Measurements from ENCODE around the gene ANKRD60. TPM values are rescaled to one million over a fixed set of nuclear protein-coding genes. Genes with fewer than 3 reads are reported as not detected.

The ANKRD60 gene
- total and polyA plus RNA-seq, 8 donors: not detected

DNA sequence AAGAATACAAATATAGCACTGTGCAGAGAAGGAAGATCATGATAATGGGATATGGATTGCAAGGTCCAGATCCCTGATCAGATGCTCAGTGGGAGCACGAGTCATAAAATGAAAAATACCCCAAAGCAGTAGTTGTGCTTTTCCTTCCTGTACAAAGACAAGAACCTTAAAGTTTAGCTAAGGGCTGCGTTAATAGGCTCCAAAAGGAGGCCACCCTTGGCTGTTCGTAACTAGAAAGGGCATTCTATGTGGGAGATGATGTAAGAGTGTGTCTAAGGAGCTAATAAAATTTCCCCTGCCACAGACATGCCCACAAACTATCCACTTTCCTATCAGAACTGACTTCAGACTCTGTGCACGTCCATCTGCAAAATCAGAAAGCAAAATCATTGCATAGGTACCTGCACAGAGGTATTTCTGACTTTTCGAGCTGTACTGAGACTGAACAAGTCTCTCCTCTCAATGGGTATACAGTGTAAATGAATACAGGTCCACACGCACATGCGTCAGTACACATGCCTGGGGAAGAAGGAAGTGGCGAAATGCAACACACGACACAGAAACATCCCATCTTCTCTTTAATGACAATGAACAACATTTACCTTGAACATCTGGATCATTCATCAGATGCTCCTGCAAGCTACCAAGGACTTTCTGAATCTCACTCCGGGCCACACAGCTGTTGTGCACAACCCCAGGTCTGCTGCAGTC, 16.9 kb upstream of the ANKRD60 start:
- WGBS, 2 donors: 87 to 92% methylated on average over 10 of the region's 10 CpGs
- Histone ChIP-seq H3K9me3 (no peaks in the 10 kb centered on the region), H3K27me3 (no peaks in the 10 kb centered on the region), H3K36me3 (peaks cover 3 to 21% (median 7%) of the 10 kb centered on the region in 3 donors), H3K4me1 (no peaks in the 10 kb centered on the region), H3K27ac (no peak overlapping the region), H3K4me3 (no peak overlapping the region)
- no peak for ATAC-seq
- FAIRE-seq: no peak
- intact Hi-C loops (cut with DNase I): loop anchor here in 1 of 3 donors (10.0 kb wide), 2 partner anchors 199 to 599 kb away; no protein-coding TSS in a partner anchor
- TF ChIP-seq, protein P1, sequence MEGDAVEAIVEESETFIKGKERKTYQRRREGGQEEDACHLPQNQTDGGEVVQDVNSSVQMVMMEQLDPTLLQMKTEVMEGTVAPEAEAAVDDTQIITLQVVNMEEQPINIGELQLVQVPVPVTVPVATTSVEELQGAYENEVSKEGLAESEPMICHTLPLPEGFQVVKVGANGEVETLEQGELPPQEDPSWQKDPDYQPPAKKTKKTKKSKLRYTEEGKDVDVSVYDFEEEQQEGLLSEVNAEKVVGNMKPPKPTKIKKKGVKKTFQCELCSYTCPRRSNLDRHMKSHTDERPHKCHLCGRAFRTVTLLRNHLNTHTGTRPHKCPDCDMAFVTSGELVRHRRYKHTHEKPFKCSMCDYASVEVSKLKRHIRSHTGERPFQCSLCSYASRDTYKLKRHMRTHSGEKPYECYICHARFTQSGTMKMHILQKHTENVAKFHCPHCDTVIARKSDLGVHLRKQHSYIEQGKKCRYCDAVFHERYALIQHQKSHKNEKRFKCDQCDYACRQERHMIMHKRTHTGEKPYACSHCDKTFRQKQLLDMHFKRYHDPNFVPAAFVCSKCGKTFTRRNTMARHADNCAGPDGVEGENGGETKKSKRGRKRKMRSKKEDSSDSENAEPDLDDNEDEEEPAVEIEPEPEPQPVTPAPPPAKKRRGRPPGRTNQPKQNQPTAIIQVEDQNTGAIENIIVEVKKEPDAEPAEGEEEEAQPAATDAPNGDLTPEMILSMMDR (IDR thresholded peaks at IDR 0.05): no peak
- no peak for DNase-seq

DNA sequence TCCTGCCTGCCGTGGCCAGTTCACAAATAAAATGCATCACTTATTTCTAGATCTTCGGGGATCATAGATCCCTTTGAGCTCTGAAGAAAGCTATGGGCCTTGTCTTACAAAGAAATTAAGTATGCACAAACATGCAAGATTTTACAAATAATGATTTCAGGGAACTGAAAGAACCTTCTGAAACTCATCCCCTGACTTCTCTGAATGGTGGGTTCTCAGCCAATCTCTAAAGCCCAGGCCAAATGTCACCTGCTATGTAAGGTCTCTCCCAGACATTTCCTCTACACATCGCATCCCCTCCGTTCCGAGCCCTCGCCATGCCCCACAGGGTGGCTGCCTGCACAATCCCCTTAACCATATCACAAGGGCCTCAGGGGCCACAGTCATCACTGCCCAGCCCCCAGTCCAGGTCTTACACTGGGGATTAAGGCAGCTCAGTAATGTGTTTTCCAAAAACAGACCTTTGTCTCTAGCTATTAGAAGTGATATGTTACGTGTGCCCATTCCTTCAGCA, 16.1 kb upstream of the ANKRD60 start:
- Histone ChIP-seq H3K27me3 (no peaks in the 10 kb centered on the region), H3K36me3 (peaks cover 3 to 21% (median 5%) of the 10 kb centered on the region in 3 donors), H3K27ac (no peak overlapping the region), H3K4me3 (no peak overlapping the region), H3K9me3 (no peaks in the 10 kb centered on the region), H3K4me1 (no peaks in the 10 kb centered on the region)
- FAIRE-seq (no peak), ATAC-seq (no peak), DNase-seq (no peak)
- intact Hi-C loops (cut with DNase I): loop anchor here in 1 of 3 donors (10.0 kb wide), 2 partner anchors 200 to 600 kb away; no protein-coding TSS in a partner anchor
- TF ChIP-seq, protein P1 (IDR thresholded peaks at IDR 0.05): no peak
- 87 to 90% methylated on average over 7 of the region's 7 CpGs for WGBS, 2 donors

DNA sequence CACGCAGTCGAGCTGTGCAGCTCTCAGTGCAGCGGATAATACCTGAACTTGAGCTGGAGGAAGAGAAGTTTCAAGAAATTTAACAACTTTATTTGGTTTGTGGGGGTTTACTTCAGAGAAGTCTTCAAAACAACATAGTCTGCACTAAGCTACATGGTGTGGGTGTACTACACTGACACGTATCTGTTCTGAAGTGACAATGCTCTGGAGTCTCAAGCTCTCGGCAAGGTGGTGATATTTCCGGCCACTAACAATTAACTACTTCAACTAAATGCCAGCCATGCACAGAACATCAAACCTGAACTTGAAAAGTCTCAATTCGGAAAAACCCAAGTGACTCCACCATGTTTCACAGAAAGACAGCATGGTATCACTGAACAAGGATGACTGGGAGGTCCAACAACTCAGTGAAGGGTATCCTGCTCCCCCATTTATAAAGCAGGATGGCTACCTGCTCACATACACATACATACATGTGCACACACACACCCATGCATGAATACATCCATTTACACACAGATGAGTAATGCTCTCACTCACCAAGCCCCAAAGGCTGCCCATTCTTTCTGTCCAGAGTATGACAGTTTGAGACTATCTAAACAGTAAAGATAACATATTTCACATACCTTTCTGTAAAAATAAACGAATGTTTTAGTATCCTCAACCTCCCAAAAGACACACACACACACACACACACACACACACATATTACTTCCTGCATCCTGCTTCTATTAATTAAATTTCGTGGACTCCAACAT, 15.4 kb upstream of the ANKRD60 start:
- no peaks in the 10 kb centered on the region for H3K4me1 ChIP-seq
- H3K4me3 ChIP-seq: no peak overlapping the region
- TF ChIP-seq, protein P1 (IDR thresholded peaks at IDR 0.05): no peak
- no peak overlapping the region for H3K27ac ChIP-seq
- no peak for FAIRE-seq
- no peak for DNase-seq
- intact Hi-C loops (cut with DNase I): loop anchor here in 1 of 3 donors (10.0 kb wide), 2 partner anchors 201 to 601 kb away; no protein-coding TSS in a partner anchor
- 80 to 85% methylated on average over 9 of the region's 9 CpGs for WGBS, 2 donors
- no peaks in the 10 kb centered on the region for H3K9me3 ChIP-seq
- no peak for ATAC-seq
- no peaks in the 10 kb centered on the region for H3K27me3 ChIP-seq
- H3K36me3 ChIP-seq: peaks cover 3 to 21% (median 5%) of the 10 kb centered on the region in 3 donors

DNA sequence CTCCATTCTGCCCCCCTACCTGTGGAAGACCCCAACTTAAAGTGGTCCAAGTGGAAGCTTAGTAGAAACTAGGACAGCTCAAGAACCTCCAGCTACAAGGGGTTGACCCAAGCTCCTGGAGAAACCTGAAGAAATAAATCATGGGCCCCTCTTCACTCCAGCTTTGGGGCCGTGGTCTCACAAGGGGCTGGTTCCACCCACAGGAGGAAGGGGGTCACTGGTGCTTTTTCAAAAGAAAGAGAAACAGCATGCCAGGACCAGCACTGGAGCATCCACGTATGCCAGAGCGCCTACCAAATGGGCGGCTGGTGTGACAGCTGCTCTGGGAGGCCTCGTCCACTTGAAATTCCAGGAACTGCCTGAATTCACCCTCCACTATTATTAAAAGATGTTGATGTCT, 14.4 kb upstream of the ANKRD60 start:
- DNase-seq (no peak), FAIRE-seq (no peak), ATAC-seq (no peak)
- H3K9me3 ChIP-seq: no peaks in the 10 kb centered on the region
- H3K27ac ChIP-seq: no peak overlapping the region
- no peaks in the 10 kb centered on the region for H3K4me1 ChIP-seq
- H3K36me3 ChIP-seq: peaks cover 2 to 21% (median 3%) of the 10 kb centered on the region in 3 donors
- intact Hi-C loops (cut with DNase I): loop anchor here in 1 of 3 donors (10.0 kb wide), 2 partner anchors 202 to 602 kb away; no protein-coding TSS in a partner anchor
- no peaks in the 10 kb centered on the region for H3K27me3 ChIP-seq
- WGBS, 2 donors: 92 to 96% methylated on average over 5 of the region's 5 CpGs
- H3K4me3 ChIP-seq: no peak overlapping the region
- TF ChIP-seq, protein P1 (IDR thresholded peaks at IDR 0.05): no peak
